ENCODE measurements around the gene PDZD8. TPM values are rescaled to one million over a fixed set of nuclear protein-coding genes. Genes with fewer than 3 reads are reported as not detected.

Gene PDZD8
- total RNA-seq, 4 donors from 2014 or later, result 29.6 to 60.1 (median 42.4) TPM

GRCh38 chr10:117418121-117418520 lies 42.9 kb upstream of the PDZD8 start:
- ATAC-seq (ENCODE audit: low FRiP score) (no peak), DNase-seq (ENCODE audit: low spot score) (no peak)
- TF ChIP-seq CTCF (IDR thresholded peaks at IDR 0.05), result no peak

DNA sequence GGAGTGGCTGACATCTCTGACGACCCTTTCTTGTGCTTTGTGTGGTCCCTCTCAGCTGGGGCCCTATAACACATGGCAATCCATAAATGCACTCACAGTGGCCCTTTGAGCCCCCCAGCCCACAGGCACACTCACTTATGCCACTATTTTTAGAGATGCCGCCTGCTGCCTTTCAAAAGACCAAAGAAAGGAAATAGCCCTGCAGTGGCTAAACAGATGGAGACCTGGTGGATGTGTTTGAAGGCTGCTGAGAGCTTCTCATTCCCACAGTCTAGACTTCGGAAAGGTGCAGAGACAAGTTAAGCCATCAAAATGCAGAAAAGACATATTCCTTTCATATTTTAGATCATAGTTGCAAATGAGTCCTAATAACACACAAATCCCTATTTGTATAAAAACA lies 42.0 kb upstream of the PDZD8 start:
- TF ChIP-seq CTCF (IDR thresholded peaks at IDR 0.05), result no peak
- ATAC-seq (ENCODE audit: low FRiP score) (no peak), DNase-seq (ENCODE audit: low spot score) (no peak)

GRCh38 chr10:117413928-117414618 lies 38.8 kb upstream of the PDZD8 start:
- ATAC-seq (ENCODE audit: low FRiP score), result no peak
- DNase-seq (ENCODE audit: low spot score), result no peak
- no peak for TF ChIP-seq CTCF (IDR thresholded peaks at IDR 0.05)

DNA sequence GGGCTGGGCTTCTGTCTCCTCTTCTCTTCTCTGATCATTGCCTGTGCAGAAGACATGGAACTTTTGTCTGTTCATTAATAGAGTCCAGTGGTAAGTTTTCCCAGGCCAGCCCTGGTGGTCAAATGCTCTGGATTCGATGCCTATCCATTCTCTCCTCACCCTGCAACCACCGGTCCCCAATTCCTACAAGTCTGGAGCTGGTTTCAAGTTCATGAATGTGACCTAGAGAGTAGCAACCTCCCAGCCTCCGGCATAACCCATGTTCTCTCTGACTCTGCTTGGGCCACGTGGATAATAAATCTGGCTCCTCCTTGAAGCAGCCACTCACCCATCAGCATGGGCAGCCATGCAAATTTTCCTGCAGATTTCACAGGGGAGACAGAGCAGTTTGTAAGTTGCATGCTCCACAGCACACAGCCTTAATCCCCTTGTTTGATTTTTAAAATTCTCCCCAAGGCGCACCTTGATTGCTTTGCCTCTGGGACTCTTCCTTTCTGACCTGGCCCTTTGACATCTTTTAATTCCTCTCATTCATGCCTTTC lies 37.3 kb upstream of the PDZD8 start:
- TF ChIP-seq CTCF (IDR thresholded peaks at IDR 0.05), result no peak
- DNase-seq (ENCODE audit: low spot score) (no peak), ATAC-seq (ENCODE audit: low FRiP score) (no peak)

- ATAC-seq (ENCODE audit: low FRiP score) (no peak), DNase-seq (ENCODE audit: low spot score) (no peak)
- TF ChIP-seq CTCF (IDR thresholded peaks at IDR 0.05), result no peak
These were observed 36.5 kb upstream of the PDZD8 start for GRCh38 chr10:117411479-117412399.

DNA sequence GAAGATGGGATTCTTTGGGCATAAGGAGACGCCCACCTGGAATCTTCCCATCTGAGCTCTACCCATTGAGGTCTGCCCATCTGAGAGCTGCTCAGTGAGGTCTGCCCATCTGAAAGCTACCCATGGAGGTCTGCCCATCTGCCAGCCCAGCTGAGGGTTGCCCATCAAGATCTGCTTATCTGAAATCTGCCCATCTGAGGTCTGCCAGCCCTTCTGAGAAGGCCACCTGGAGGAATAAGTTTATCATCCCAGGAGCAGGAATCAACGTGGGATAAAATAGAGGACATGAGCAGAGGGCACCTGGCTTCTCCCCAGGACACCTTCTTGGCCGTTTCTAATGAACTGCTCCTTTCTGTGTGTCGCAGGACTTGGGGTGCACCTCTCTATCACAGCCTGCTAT lies 35.3 kb upstream of the PDZD8 start:
- ATAC-seq (ENCODE audit: low FRiP score) (no peak), DNase-seq (ENCODE audit: low spot score) (no peak)
- no peak for TF ChIP-seq CTCF (IDR thresholded peaks at IDR 0.05)

Data from omental fat pad (tissue), 4 donors.